ENCODE measurements around the gene UHMK1. TPM values are rescaled to one million over a fixed set of nuclear protein-coding genes. Genes with fewer than 3 reads are reported as not detected.
"Not testable (repeated sequence)": the region's sequence is repeated elsewhere in the genome, so short reads cannot be mapped to it uniquely, and the experiment has no call there.

UHMK1 gene
- total RNA-seq, 1 experiment from 2014 or later, result 207 TPM

- no peak overlapping the region for H2AFZ ChIP-seq (ENCODE audit: low read length)
- H3K9me2 ChIP-seq (replicated peaks; ENCODE audit: insufficient read depth, low read length), result no peaks in the 10 kb centered on the region
- no peak overlapping the region for H3K4me2 ChIP-seq (ENCODE audit: low read depth, low read length, poor library complexity, severe bottlenecking)
Observed at GRCh38 chr1:162471290-162471853, 26.2 kb upstream of the UHMK1 start.

GRCh38 chr1:162475089-162475488, 22.5 kb upstream of the UHMK1 start:
- no peaks in the 10 kb centered on the region for H3K27me3 ChIP-seq (ENCODE audit: low read length)
- H4K20me1 ChIP-seq (ENCODE audit: insufficient read depth, low read depth, low read length), result no peaks in the 10 kb centered on the region
- H2AFZ ChIP-seq (ENCODE audit: low read length), result no peak overlapping the region
- no peak overlapping the region for H3K9ac ChIP-seq (ENCODE audit: low read length)
- no peak overlapping the region for H3K27ac ChIP-seq (ENCODE audit: low read length)
- no peaks in the 10 kb centered on the region for H3K36me3 ChIP-seq (ENCODE audit: insufficient read depth, low read length)
- H3K4me1 ChIP-seq (ENCODE audit: low read length), result no peaks in the 10 kb centered on the region
- H3K79me2 ChIP-seq (ENCODE audit: low read length), result no peaks in the 10 kb centered on the region
- peak; percentile 17 for DNase-seq
- peaks cover 10% of the 10 kb centered on the region for H3K9me3 ChIP-seq (ENCODE audit: low read length)
- H3K4me3 ChIP-seq (ENCODE audit: low read length), result no peak overlapping the region
- H3K4me2 ChIP-seq (ENCODE audit: low read depth, low read length, poor library complexity, severe bottlenecking), result no peak overlapping the region
- no peaks in the 10 kb centered on the region for H3K9me2 ChIP-seq (replicated peaks; ENCODE audit: insufficient read depth, low read length)

More at GRCh38 chr1:162471290-162471853, 26.2 kb upstream of the UHMK1 start:
- no peak for DNase-seq
- Histone ChIP-seq H3K79me2 (ENCODE audit: low read length) (no peaks in the 10 kb centered on the region), H3K36me3 (ENCODE audit: insufficient read depth, low read length) (no peaks in the 10 kb centered on the region), H3K9me3 (ENCODE audit: low read length) (peaks cover 1% of the 10 kb centered on the region; the same call in 1 of the 2 replicates), H3K9ac (ENCODE audit: low read length) (no peak overlapping the region), H3K27me3 (ENCODE audit: low read length) (no peaks in the 10 kb centered on the region), H3K4me1 (ENCODE audit: low read length) (no peaks in the 10 kb centered on the region), H4K20me1 (ENCODE audit: insufficient read depth, low read depth, low read length) (no peaks in the 10 kb centered on the region), H3K4me3 (ENCODE audit: low read length) (no peak overlapping the region), H3K27ac (ENCODE audit: low read length) (no peak overlapping the region)

- H3K4me2 ChIP-seq (ENCODE audit: low read depth, low read length, poor library complexity, severe bottlenecking), result no peak overlapping the region
- H3K79me2 ChIP-seq (ENCODE audit: low read length), result no peaks in the 10 kb centered on the region
- no peak overlapping the region for H2AFZ ChIP-seq (ENCODE audit: low read length)
- H3K9me3 ChIP-seq (ENCODE audit: low read length), result peaks cover 10% of the 10 kb centered on the region
- H3K4me3 ChIP-seq (ENCODE audit: low read length), result no peak overlapping the region
- H3K27me3 ChIP-seq (ENCODE audit: low read length), result no peaks in the 10 kb centered on the region
- H3K9ac ChIP-seq (ENCODE audit: low read length), result no peak overlapping the region
- no peaks in the 10 kb centered on the region for H4K20me1 ChIP-seq (ENCODE audit: insufficient read depth, low read depth, low read length)
- H3K36me3 ChIP-seq (ENCODE audit: insufficient read depth, low read length), result no peaks in the 10 kb centered on the region
- H3K9me2 ChIP-seq (replicated peaks; ENCODE audit: insufficient read depth, low read length), result no peaks in the 10 kb centered on the region
- peak; percentile 41 for DNase-seq
- H3K27ac ChIP-seq (ENCODE audit: low read length), result no peak overlapping the region
- no peaks in the 10 kb centered on the region for H3K4me1 ChIP-seq (ENCODE audit: low read length)
Observed at GRCh38 chr1:162475539-162476185, 22.0 kb upstream of the UHMK1 start.

- Histone ChIP-seq H2AFZ (ENCODE audit: low read length) (no peak overlapping the region), H3K79me2 (ENCODE audit: low read length) (no peaks in the 10 kb centered on the region), H4K20me1 (ENCODE audit: insufficient read depth, low read depth, low read length) (no peaks in the 10 kb centered on the region), H3K27me3 (ENCODE audit: low read length) (no peaks in the 10 kb centered on the region), H3K27ac (ENCODE audit: low read length) (no peak overlapping the region), H3K4me1 (ENCODE audit: low read length) (no peaks in the 10 kb centered on the region), H3K9me2 (replicated peaks; ENCODE audit: insufficient read depth, low read length) (no peaks in the 10 kb centered on the region), H3K4me2 (ENCODE audit: low read depth, low read length, poor library complexity, severe bottlenecking) (no peak overlapping the region), H3K9ac (ENCODE audit: low read length) (no peak overlapping the region), H3K36me3 (ENCODE audit: insufficient read depth, low read length) (no peaks in the 10 kb centered on the region), H3K9me3 (ENCODE audit: low read length) (peaks cover 10% of the 10 kb centered on the region), H3K4me3 (ENCODE audit: low read length) (no peak overlapping the region)
- DNase-seq, result peak; percentile 42
Observed at GRCh38 chr1:162476620-162477019, 21.0 kb upstream of the UHMK1 start.

- Histone ChIP-seq H3K9me2 (replicated peaks; ENCODE audit: insufficient read depth, low read length) (no peaks in the 10 kb centered on the region), H3K27ac (ENCODE audit: low read length) (no peak overlapping the region), H3K27me3 (ENCODE audit: low read length) (no peaks in the 10 kb centered on the region), H2AFZ (ENCODE audit: low read length) (no peak overlapping the region), H4K20me1 (ENCODE audit: insufficient read depth, low read depth, low read length) (no peaks in the 10 kb centered on the region), H3K36me3 (ENCODE audit: insufficient read depth, low read length) (no peaks in the 10 kb centered on the region), H3K4me3 (ENCODE audit: low read length) (no peak overlapping the region), H3K9me3 (ENCODE audit: low read length) (no peaks in the 10 kb centered on the region), H3K4me2 (ENCODE audit: low read depth, low read length, poor library complexity, severe bottlenecking) (no peak overlapping the region), H3K79me2 (ENCODE audit: low read length) (no peaks in the 10 kb centered on the region), H3K4me1 (ENCODE audit: low read length) (no peaks in the 10 kb centered on the region), H3K9ac (ENCODE audit: low read length) (no peak overlapping the region)
- no peak for DNase-seq
Observed at GRCh38 chr1:162485236-162485635, 12.4 kb upstream of the UHMK1 start.

GRCh38 chr1:162487241-162487640, 10.4 kb upstream of the UHMK1 start:
- no peak overlapping the region for H2AFZ ChIP-seq (ENCODE audit: low read length)
- H3K36me3 ChIP-seq (ENCODE audit: insufficient read depth, low read length), result no peaks in the 10 kb centered on the region
- H3K9me2 ChIP-seq (replicated peaks; ENCODE audit: insufficient read depth, low read length), result no peaks in the 10 kb centered on the region
- DNase-seq, result peak; percentile 57
- no peaks in the 10 kb centered on the region for H3K27me3 ChIP-seq (ENCODE audit: low read length)
- no peak overlapping the region for H3K4me3 ChIP-seq (ENCODE audit: low read length)
- no peak overlapping the region for H3K4me2 ChIP-seq (ENCODE audit: low read depth, low read length, poor library complexity, severe bottlenecking)
- no peaks in the 10 kb centered on the region for H3K79me2 ChIP-seq (ENCODE audit: low read length)
- H3K4me1 ChIP-seq (ENCODE audit: low read length), result no peaks in the 10 kb centered on the region
- H4K20me1 ChIP-seq (ENCODE audit: insufficient read depth, low read depth, low read length), result no peaks in the 10 kb centered on the region
- H3K9ac ChIP-seq (ENCODE audit: low read length), result no peak overlapping the region
- H3K9me3 ChIP-seq (ENCODE audit: low read length), result no peaks in the 10 kb centered on the region
- H3K27ac ChIP-seq (ENCODE audit: low read length), result no peak overlapping the region

GRCh38 chr1:162488219-162488618, 9.4 kb upstream of the UHMK1 start:
- H3K9me3 ChIP-seq (ENCODE audit: low read length), result no peaks in the 10 kb centered on the region
- H3K9me2 ChIP-seq (replicated peaks; ENCODE audit: insufficient read depth, low read length), result no peaks in the 10 kb centered on the region
- no peak overlapping the region for H2AFZ ChIP-seq (ENCODE audit: low read length)
- no peaks in the 10 kb centered on the region for H3K36me3 ChIP-seq (ENCODE audit: insufficient read depth, low read length)
- no peak overlapping the region for H3K4me2 ChIP-seq (ENCODE audit: low read depth, low read length, poor library complexity, severe bottlenecking)
- H3K27ac ChIP-seq (ENCODE audit: low read length), result no peak overlapping the region
- no peak for DNase-seq
- H3K4me3 ChIP-seq (ENCODE audit: low read length), result no peak overlapping the region
- no peaks in the 10 kb centered on the region for H4K20me1 ChIP-seq (ENCODE audit: insufficient read depth, low read depth, low read length)
- no peak overlapping the region for H3K9ac ChIP-seq (ENCODE audit: low read length)
- H3K27me3 ChIP-seq (ENCODE audit: low read length), result no peaks in the 10 kb centered on the region
- no peaks in the 10 kb centered on the region for H3K4me1 ChIP-seq (ENCODE audit: low read length)
- H3K79me2 ChIP-seq (ENCODE audit: low read length), result no peaks in the 10 kb centered on the region

- not testable (repeated sequence) for H3K27me3 ChIP-seq (ENCODE audit: low read length); H3K4me3 ChIP-seq (ENCODE audit: low read length); H3K27ac ChIP-seq (ENCODE audit: low read length); H3K4me2 ChIP-seq (ENCODE audit: low read depth, low read length, poor library complexity, severe bottlenecking); H2AFZ ChIP-seq (ENCODE audit: low read length); H3K9ac ChIP-seq (ENCODE audit: low read length); H3K9me3 ChIP-seq (ENCODE audit: low read length); DNase-seq; H3K9me2 ChIP-seq (replicated peaks; ENCODE audit: insufficient read depth, low read length)
- peaks cover 11% of the 10 kb centered on the region for H3K36me3 ChIP-seq (ENCODE audit: insufficient read depth, low read length)
- H3K79me2 ChIP-seq (ENCODE audit: low read length), result peaks cover 34% of the 10 kb centered on the region
- peaks cover 26% of the 10 kb centered on the region for H3K4me1 ChIP-seq (ENCODE audit: low read length)
- H4K20me1 ChIP-seq (ENCODE audit: insufficient read depth, low read depth, low read length), result peaks cover 24% of the 10 kb centered on the region
Observed at GRCh38 chr1:162495531-162496233, 1.9 kb upstream of the UHMK1 start.

All from Karpas-422 (cell line).